Immature natural killer cell (primary cell): ENCODE results near the gene NMT2. TPM values are rescaled to one million over a fixed set of nuclear protein-coding genes. Genes with fewer than 3 reads are reported as not detected.
A peak's percentile ranks its signal among the peaks of the same experiment; 100 is the strongest.

Experiments used
- DNase-seq, 3 donors: peaks; one replicate each; pipeline ENCODE4 v3.0.0; 2022; ENCODE audit warnings: mixed read lengths in 1 of 3
- H3K27ac Mint-ChIP-seq, 6 donors: one replicate each; pipeline ENCODE4 v1.8.0; 2020; ENCODE audit warnings: mixed read lengths in 6 of 6, mild to moderate bottlenecking in 5 of 6, inconsistent platforms in 4 of 6, moderate library complexity in 3 of 6
- H3K27me3 Mint-ChIP-seq, 3 donors: one replicate each; pipeline ENCODE4 v1.8.0; 2020 to 2021; ENCODE audit warnings: low read depth in 3 of 3, mild to moderate bottlenecking in 3 of 3, mixed read lengths in 3 of 3, moderate library complexity in 3 of 3, inconsistent platforms in 1 of 3
- H3K36me3 Mint-ChIP-seq, 3 donors: one replicate each; pipeline ENCODE4 v1.8.0; 2020; ENCODE audit warnings: mixed read lengths in 3 of 3, inconsistent platforms in 2 of 3, mild to moderate bottlenecking in 2 of 3
- H3K4me1 Mint-ChIP-seq, 2 donors: one replicate each; pipeline ENCODE4 v1.8.0; 2020; ENCODE audit warnings: inconsistent platforms in 2 of 2, mild to moderate bottlenecking in 2 of 2, mixed read lengths in 2 of 2, moderate library complexity in 1 of 2
- H3K4me3 Mint-ChIP-seq, 5 donors: one replicate each; pipeline ENCODE4 v1.8.0; 2020; ENCODE audit warnings: mild to moderate bottlenecking in 5 of 5, mixed read lengths in 5 of 5, inconsistent platforms in 3 of 5, moderate library complexity in 3 of 5
- H3K9me3 Mint-ChIP-seq, 6 donors: one replicate each; pipeline ENCODE4 v1.8.0; 2020; ENCODE audit warnings: mild to moderate bottlenecking in 6 of 6, mixed read lengths in 6 of 6, inconsistent platforms in 4 of 6, moderate library complexity in 3 of 6
- polyA plus RNA-seq, 3 donors: library from polyadenylated mRNA; unstranded; fragments of 300-500 nt; fragmentation: Illumina TruSeq; gene quantifications; one replicate each; pipeline ENCODE4 v1.2.3, GENCODE V29; 2021

NMT2 gene
- polyA plus RNA-seq, 3 donors from 2014 or later: 22.2 to 38.0 (median 24.7) TPM

- Mint-ChIP-seq H3K9me3 (no peaks in the 10 kb centered on the region), H3K4me1 (peaks cover 6 to 8% of the 10 kb centered on the region in 2 donors), H3K27me3 (peaks cover 6 to 7% (median 6%) of the 10 kb centered on the region in 3 donors), H3K4me3 (no peak overlapping the region), H3K27ac (peak overlapping the region in 3 of 6 donors; percentile 12 to 67 (median 13)), H3K36me3 (peaks cover 0 to 9% (median 0%) of the 10 kb centered on the region in 3 donors)
- DNase-seq: no peak
Observed at GRCh38 chr10:15197276-15197675, 28.8 kb upstream of the NMT2 start.

- peak overlapping the region; percentile 18 to 83 (median 68) for H3K4me3 Mint-ChIP-seq
- peak overlapping the region in 4 of 6 donors; percentile 57 to 82 (median 79) for H3K27ac Mint-ChIP-seq
- H3K4me1 Mint-ChIP-seq: peaks cover 6 to 8% of the 10 kb centered on the region in 2 donors
- H3K9me3 Mint-ChIP-seq: no peaks in the 10 kb centered on the region
- H3K36me3 Mint-ChIP-seq: peaks cover 0 to 9% (median 4%) of the 10 kb centered on the region in 3 donors
- peak in 2 of 3 donors; percentile 29 to 35 for DNase-seq
- H3K27me3 Mint-ChIP-seq: peaks cover 5 to 7% (median 6%) of the 10 kb centered on the region in 3 donors
Observed at GRCh38 chr10:15196021-15196834, 27.7 kb upstream of the NMT2 start.

GRCh38 chr10:15189133-15189885, 20.8 kb upstream of the NMT2 start:
- peaks cover 0 to 4% (median 4%) of the 10 kb centered on the region in 3 donors for H3K36me3 Mint-ChIP-seq
- no peak for DNase-seq
- no peaks in the 10 kb centered on the region for H3K9me3 Mint-ChIP-seq
- H3K27ac Mint-ChIP-seq: peak overlapping the region in 5 of 6 donors; percentile 27 to 86 (median 70)
- H3K4me3 Mint-ChIP-seq: peak overlapping the region in 2 of 5 donors; percentile 5 to 9
- H3K27me3 Mint-ChIP-seq: peaks cover 0 to 3% (median 0%) of the 10 kb centered on the region in 3 donors
- peaks cover 35 to 36% of the 10 kb centered on the region in 2 donors for H3K4me1 Mint-ChIP-seq

GRCh38 chr10:15188603-15189002, 20.1 kb upstream of the NMT2 start:
- Mint-ChIP-seq H3K4me3 (peak overlapping the region in 3 of 5 donors; percentile 4 to 42 (median 6)), H3K27me3 (peaks cover 0 to 3% (median 0%) of the 10 kb centered on the region in 3 donors), H3K27ac (peak overlapping the region; percentile 18 to 86 (median 70)), H3K36me3 (peaks cover 0 to 4% (median under 1%) of the 10 kb centered on the region in 3 donors), H3K4me1 (peaks cover 35 to 36% of the 10 kb centered on the region in 2 donors), H3K9me3 (no peaks in the 10 kb centered on the region)
- no peak for DNase-seq

GRCh38 chr10:15183689-15184481, 15.4 kb upstream of the NMT2 start:
- DNase-seq: no peak
- Mint-ChIP-seq H3K9me3 (peaks cover 0 to 1% (median 0%) of the 10 kb centered on the region in 6 donors), H3K4me3 (no peak overlapping the region), H3K27me3 (no peaks in the 10 kb centered on the region), H3K27ac (peak overlapping the region in 1 of 6 donors; percentile 12), H3K36me3 (no peaks in the 10 kb centered on the region), H3K4me1 (peaks cover 28% of the 10 kb centered on the region in 2 donors)

- Mint-ChIP-seq H3K27ac (no peak overlapping the region), H3K4me1 (peaks cover 19 to 21% of the 10 kb centered on the region in 2 donors), H3K36me3 (no peaks in the 10 kb centered on the region)
Observed at GRCh38 chr10:15182540-15183207, 14.2 kb upstream of the NMT2 start.

GRCh38 chr10:15181576-15182156, 13.2 kb upstream of the NMT2 start:
- Mint-ChIP-seq H3K4me3 (no peak overlapping the region), H3K4me1 (peaks cover 15 to 18% of the 10 kb centered on the region in 2 donors), H3K27me3 (no peaks in the 10 kb centered on the region), H3K27ac (no peak overlapping the region), H3K9me3 (peaks cover 0 to 1% (median 0%) of the 10 kb centered on the region in 6 donors), H3K36me3 (no peaks in the 10 kb centered on the region)
- DNase-seq: no peak

More at GRCh38 chr10:15182540-15183207, 14.2 kb upstream of the NMT2 start:
- H3K4me3 Mint-ChIP-seq: no peak overlapping the region
- no peaks in the 10 kb centered on the region for H3K27me3 Mint-ChIP-seq
- no peak for DNase-seq
- peaks cover 0 to 1% (median 0%) of the 10 kb centered on the region in 6 donors for H3K9me3 Mint-ChIP-seq

- DNase-seq: no peak
- Mint-ChIP-seq H3K27me3 (no peaks in the 10 kb centered on the region), H3K4me3 (no peak overlapping the region), H3K27ac (peak overlapping the region in 1 of 6 donors; percentile 38), H3K9me3 (peaks cover 0 to 1% (median 0%) of the 10 kb centered on the region in 6 donors), H3K36me3 (no peaks in the 10 kb centered on the region), H3K4me1 (peaks cover 7 to 10% of the 10 kb centered on the region in 2 donors)
Observed at GRCh38 chr10:15180736-15181135, 12.2 kb upstream of the NMT2 start.

- H3K36me3 Mint-ChIP-seq: no peaks in the 10 kb centered on the region
- no peak for DNase-seq
- no peak overlapping the region for H3K27ac Mint-ChIP-seq
- H3K9me3 Mint-ChIP-seq: peaks cover 0 to 1% (median 0%) of the 10 kb centered on the region in 6 donors
- no peak overlapping the region for H3K4me3 Mint-ChIP-seq
- peaks cover 0 to 2% (median 1%) of the 10 kb centered on the region in 3 donors for H3K27me3 Mint-ChIP-seq
- H3K4me1 Mint-ChIP-seq: peaks cover 14 to 18% of the 10 kb centered on the region in 2 donors
Observed at GRCh38 chr10:15176269-15176668, 7.8 kb upstream of the NMT2 start.

GRCh38 chr10:15175587-15175986, 7.1 kb upstream of the NMT2 start:
- H3K27me3 Mint-ChIP-seq: peaks cover 0 to 2% (median 1%) of the 10 kb centered on the region in 3 donors
- peaks cover 20 to 24% of the 10 kb centered on the region in 2 donors for H3K4me1 Mint-ChIP-seq
- no peak overlapping the region for H3K4me3 Mint-ChIP-seq
- no peak for DNase-seq
- H3K36me3 Mint-ChIP-seq: no peaks in the 10 kb centered on the region
- H3K27ac Mint-ChIP-seq: no peak overlapping the region
- H3K9me3 Mint-ChIP-seq: no peaks in the 10 kb centered on the region

GRCh38 chr10:15172306-15172840, 3.9 kb upstream of the NMT2 start:
- H3K27ac Mint-ChIP-seq: peak overlapping the region in 5 of 6 donors; percentile 24 to 76 (median 64)
- H3K4me1 Mint-ChIP-seq: peaks cover 40 to 46% of the 10 kb centered on the region in 2 donors
- H3K4me3 Mint-ChIP-seq: peak overlapping the region in 1 of 5 donors; percentile 3
- no peaks in the 10 kb centered on the region for H3K36me3 Mint-ChIP-seq
- no peak for DNase-seq
- H3K27me3 Mint-ChIP-seq: peaks cover 3 to 4% (median 3%) of the 10 kb centered on the region in 3 donors
- no peaks in the 10 kb centered on the region for H3K9me3 Mint-ChIP-seq
